ENCODE results near the gene RFX3.

- no peak for TF ChIP-seq CTCF (conservative IDR thresholded peaks at IDR 0.05; ENCODE audit: low read depth, low read length)
- TF ChIP-seq EZH2 (IDR thresholded peaks at IDR 0.05; ENCODE audit: low read length, unreplicated experiment): no peak
These were observed 257.6 kb downstream of the RFX3 start for GRCh38 chr9:3268223-3268622.
